ENCODE results near the gene DTYMK.
"Not testable (repeated sequence)": the region's sequence is repeated elsewhere in the genome, so short reads cannot be mapped to it uniquely, and the experiment has no call there.

Gene DTYMK

DNA sequence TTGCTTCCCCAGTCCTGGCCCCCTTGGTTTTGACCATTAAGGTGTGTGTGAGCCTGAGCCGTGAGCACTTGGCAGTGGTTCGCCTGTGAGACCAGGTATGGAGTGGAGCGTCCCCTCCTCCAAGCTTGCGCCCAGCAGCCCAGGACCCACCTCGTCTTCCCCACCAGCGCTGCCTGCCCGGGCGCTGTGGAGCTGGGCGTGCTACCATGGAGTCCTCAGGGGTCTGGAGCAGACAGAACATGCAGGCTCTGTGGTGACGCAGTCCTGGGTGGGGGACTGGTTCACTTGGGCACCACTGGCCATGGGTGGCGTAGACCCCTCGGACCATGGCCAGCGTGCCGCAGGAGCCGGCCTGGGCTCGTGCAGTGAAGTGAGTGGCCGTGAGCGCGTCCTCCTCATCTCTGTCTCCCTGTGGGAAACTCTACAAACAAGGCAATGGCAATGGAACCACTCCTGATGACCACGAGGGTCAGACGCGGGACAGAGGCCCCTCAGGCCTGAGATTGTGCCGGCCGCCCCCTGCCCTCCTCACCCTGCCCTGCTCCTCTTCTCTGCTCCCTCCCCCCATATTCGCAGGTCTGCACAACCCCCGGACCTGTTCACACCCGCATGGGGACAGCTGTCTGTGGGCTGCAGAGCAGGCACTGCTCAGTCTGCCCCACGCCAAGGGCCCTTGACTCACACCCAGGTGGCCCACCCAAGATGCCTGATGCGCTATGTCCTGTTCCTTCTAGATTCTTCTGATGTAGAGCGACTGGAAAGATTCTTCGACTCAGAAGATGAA lies 15.0 kb downstream of the DTYMK start:
- DNase-seq: no peak

DNA sequence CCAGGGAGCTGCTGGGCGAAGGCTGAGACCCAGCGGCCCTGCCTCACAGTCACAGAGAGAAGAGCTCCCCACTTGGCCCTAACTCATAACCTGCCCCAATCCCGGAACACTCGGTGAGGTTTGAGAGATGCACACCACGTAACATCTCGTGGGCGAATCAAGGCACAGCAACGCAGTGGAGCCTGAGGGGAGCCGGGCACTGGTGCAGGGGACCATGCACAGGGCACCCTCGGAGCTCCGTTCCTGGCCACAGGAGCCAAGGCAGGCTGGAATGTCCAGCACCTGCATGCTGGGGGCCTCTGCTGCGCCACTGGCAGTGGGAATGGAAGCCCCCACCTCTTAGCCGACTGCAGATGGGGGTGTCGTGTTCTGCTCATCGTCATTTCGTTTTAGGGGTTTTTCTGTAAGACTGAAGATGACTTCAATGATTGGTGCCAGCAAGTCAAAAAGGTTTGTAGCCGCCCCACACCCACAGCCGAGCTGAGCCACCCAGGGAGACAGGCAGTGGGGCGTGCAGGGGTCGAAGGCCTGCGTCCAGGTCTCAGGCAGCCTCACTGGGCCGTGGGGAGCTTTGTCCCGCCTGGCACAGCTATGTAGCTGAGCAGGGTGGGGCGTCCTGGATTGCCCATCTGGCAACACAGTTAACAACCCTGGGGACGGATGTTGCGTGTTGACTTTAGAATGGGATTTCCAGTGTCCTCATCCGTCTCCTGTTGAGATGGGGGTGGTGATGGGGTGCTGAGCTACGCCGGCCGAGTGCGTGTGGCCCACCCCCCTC lies 16.1 kb downstream of the DTYMK start:
- no peak for DNase-seq

DNA sequence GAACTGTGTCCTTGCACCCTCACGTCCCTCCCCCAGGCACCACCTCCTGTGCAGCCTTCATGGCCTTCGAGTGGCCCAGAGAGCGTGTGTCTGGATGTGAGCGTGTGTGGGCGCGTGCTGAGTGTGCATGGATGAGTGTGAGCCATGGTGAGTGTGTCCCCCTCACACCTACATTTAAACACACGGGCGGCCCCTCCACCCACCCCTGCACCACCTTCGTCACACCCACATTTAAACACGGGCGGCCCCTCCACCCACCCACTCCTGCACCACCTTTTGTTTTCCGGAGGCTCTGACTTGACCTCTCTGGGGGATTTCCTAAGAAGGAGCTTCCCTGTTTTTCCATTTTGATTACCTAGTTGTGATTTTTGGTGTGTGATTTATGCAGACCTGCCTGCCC lies 17.8 kb downstream of the DTYMK start:
- no peak for DNase-seq

DNA sequence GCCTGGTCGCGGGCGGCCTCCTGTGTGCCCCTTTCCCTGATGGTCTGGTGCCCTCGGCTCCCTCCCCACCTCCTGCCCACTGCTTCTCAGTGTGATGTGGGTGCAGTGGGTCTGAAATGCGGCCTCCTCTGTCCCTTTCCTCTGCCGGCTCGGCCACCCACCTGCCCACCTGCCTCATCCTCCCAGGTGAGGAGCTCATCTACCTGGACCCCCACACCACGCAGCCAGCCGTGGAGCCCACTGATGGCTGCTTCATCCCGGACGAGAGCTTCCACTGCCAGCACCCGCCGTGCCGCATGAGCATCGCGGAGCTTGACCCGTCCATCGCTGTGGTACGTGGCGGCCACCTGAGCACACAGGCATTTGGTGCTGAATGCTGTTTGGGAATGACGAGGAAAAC lies 18.3 kb downstream of the DTYMK start:
- no peak for DNase-seq

DNA sequence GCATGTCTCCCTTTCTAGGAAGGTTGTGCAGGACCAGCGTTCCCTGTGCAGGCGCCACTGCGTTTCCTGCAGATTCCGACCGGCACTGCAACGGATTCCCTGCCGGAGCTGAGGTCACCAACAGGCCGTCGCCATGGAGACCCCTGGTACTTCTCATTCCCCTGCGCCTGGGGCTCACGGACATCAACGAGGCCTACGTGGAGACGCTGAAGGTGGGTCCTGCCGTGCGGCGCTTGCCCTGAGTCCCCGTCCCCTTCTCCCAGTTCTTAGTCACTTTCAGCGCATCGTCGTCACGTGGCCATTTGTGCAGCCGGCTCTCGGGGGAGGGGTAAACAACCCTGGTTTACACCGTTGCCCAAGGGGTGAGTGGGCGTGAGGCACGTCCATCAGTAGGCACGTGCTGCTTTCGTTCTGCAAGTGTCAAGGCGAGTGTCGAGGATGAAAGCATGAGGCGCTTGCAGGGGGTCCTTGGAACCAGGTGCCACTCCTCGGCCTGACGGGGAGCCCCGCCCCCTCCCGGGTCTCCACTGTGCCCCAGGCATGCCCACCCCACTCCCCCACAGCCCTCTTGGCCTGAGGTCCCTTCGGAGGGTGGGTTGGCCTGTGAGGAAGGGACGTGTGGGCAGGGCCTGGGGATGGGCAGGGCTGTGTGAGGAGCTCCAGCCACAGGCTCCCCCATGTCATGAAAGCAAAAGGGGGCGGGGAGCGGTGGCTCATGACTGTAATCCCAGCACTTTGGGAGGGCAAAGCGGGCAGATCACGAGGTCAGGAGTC lies 19.8 kb downstream of the DTYMK start:
- DNase-seq: no peak

DNA sequence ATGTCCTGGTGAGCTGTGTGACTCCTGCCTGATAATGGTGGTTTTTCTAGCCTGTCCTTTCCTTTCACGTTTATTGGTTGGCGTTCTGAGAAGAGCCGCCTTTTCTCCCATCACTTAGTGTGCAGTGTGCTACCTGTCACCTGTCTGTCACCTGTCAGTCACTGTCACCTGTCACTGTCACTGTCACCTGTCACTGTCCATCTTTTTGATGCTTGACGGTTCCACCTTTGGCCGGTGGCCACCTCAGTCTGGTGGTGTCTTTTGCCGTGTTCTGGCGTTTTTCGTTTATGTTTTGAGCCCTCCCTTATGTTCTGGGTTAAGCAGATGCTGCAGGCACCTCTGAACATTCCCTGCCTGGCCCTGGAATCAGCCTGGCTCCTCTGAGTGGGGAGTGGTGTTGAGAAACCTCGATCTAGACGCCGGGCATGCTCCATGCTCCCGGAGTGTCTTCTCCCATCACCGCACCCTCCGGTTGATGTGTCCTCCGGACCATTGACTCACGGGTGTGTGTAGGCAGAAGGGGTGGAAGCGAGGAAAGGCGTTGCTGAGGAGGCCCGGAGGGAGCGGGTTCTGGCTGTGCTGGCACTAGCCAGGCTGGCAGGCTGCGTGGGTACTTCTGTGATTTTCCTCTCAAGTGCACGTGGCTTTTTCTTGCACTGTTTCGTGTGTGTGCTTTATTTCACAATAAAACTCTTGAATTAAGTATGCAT lies 20.7 kb downstream of the DTYMK start:
- DNase-seq: no peak

DNA sequence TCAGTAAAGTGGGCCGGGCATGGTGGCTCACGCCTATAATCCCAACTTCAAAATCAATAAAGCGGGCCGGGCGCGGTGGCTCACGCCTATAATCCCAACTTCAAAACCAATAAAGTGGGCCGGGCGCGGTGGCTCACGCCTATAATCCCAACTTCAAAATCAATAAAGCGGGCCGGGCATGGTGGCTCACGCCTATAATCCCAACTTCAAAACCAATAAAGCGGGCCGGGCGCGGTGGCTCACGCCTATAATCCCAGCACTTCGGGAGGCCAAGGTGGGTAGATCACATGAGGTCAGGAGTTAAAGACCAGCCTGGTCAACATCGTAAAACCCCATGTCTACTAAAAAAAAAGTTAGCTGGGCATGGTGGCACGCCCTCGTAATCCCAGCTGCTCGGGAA lies 23.9 kb downstream of the DTYMK start:
- DNase-seq: not testable (repeated sequence)

DNA sequence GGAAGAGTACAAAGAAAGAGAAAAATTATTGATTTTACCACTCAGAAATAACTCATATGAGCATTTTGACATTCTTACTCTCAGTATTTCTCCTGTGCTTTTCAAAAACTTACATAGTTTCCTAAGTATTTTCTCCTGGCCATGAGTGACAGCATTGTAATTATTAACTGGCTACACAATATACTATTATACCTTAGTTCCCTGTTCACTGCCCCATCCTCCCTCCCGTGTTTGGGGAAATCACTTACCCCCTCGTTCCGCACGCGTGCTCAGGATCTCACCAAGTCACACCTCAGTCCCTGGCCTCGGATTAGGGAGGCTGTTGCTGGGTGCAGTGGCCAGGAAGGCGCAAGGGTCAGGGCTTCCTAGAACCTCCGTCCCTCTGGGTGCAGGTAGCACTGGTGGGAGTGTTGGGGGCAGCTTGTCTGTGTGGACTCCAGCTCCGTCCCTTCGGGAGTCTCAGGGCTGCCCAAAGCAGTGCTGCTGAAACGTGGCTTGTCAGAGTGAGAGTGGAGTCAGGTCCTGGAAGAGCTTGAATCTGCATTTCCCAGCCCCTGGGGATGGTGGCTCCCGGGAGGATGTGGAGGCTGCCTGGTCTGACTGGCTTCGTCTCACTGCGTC lies 25.9 kb downstream of the DTYMK start:
- DNase-seq: no peak

DNA sequence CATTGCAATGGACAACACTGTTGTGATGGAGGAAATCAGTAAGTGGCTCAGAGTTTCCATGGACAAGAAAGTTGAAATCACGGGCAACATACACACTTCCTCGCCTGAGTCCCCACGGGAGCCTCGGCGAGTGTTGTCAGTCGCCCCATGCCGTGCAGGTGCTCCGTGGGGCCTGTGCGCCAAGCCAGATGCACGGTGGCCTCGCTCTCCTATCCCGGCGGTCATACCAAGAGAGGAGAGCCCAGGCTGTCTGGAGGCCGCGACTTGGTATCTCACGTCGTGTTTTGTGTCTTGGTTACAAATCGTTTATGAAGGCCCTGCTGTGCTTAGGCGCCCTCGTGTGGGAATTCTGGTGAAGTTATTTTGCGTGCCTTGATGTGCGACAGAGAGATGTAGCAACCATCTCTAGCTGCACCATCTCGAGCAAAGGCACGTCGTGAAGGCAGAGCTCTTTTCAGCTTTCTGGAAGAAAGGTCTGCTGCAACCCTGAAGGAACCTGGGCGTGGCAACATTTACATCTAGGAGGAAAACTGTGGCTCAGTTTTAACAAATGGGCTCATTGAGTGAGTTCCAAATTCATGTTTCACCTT lies 27.4 kb downstream of the DTYMK start:
- DNase-seq: no peak

DNA sequence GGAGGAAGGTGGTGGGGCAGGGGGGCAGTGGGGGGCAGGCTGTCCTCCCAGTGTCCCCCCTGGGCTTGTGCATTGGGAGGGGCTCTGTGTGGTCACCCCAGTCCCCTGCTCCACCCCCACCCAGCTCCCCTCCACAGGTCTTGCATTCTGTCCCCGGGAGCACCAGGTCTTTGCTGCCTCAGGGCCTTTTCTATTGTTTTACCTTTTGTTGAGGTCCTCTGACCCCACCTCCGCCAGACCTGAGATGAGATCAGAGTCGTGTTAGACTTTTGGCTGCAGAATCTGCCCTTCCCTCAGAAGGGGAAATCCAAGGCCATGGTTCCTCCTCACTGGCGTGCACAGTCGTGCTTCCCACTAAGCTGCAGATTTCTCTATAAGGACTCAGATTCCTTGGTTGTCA lies 28.3 kb downstream of the DTYMK start:
- DNase-seq: no peak

DNA sequence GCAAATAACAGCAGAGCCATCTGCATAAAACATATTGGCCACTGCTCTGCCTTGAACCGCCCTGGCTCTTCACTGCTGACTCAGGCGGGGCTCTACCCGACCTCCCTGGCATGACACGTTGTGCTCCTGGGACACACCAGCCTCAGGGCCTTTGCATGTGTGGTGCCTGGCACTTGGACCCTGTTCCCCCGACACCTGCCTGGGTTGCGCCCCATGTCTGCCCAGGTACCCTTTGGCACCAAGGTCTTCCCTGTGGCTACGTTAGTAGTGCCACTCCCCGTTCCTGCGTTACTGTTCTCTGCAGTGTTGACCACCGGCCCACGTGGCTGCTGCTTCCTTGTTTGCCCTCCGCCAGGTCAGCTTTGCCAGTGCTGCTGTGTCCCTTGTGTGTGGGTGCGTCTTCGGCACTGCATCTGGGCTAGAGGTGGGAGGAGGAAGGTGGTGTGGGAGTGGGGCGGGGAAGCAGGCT lies 28.8 kb downstream of the DTYMK start:
- DNase-seq: no peak

DNA sequence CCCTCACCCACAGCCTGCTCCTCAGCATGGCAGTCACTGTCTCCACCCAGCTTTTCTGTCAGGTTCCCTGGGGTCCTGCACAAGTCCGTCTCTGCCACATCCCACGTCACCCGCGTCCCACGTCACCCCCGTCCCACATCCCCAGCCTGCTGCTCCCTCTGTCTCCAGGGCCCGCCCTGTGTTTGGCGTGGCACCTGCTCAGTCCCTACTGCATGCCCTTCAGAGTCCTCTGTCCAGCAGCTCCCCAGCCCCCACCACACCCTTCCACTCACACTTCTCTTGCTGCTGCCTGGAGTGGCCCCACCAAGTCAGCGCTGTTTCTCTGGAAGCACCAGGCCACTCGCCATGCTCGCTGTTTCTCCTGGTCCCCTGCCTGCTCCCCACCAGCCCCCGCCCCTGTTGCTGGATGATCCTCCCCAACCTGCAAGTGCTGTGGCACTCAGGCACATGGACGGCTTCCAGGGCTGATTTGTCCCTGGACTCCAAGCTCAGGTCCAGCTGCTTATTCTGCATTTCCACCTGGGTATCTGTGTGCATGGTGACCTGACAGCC lies 30.3 kb downstream of the DTYMK start:
- no peak for DNase-seq

DNA sequence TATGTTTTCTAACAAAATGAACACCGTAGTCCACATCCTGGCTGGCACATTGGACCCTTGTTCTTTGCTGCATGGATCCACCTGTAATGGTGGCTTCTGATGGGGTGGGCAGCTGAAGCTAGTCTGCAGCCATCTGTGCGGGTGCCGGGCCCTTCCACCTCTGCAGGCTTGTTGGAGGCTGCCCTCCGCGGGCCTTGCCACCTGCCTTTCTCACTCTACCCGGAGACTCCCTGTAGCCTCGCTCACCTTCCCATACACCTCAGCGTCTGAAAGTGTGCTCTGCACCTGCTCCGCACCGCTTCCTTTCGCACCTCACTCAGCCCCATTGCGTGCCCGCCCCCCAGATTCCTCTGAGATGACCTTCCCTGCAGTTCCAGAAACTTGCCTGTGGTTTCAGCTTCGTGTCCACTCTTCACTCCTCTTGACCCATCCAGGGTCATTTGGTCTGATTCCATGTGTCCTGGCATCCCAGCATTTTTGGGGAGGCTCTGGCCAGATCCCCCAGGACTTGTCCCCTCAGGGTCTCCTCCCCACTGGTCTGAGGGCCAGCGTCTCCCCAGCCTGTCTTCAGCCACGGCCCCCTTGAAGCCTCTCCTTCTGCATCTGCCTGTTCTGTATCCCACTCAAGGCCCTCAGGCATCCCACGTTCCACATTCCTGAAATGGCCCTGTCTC lies 31.0 kb downstream of the DTYMK start:
- DNase-seq: no peak

DNA sequence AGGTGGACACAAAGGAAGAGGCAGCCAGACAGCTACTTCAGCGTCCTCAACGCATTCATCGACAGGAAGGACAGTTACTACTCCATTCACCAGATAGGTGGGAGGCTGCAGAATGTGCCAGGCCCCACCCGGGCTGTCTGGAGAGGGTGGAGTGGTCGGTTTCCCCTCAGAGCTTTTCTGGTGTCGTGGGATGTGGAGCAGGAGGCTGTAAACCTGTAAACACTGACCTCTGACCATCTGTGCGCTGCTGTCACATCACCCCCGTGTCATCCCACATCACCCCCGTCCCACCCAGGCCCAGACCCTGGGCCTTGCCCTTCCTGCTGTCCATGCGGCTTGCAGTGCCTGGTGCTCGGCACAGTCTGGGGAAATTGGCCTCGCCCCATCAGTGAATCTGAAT lies 32.1 kb downstream of the DTYMK start:
- DNase-seq: no peak

DNA sequence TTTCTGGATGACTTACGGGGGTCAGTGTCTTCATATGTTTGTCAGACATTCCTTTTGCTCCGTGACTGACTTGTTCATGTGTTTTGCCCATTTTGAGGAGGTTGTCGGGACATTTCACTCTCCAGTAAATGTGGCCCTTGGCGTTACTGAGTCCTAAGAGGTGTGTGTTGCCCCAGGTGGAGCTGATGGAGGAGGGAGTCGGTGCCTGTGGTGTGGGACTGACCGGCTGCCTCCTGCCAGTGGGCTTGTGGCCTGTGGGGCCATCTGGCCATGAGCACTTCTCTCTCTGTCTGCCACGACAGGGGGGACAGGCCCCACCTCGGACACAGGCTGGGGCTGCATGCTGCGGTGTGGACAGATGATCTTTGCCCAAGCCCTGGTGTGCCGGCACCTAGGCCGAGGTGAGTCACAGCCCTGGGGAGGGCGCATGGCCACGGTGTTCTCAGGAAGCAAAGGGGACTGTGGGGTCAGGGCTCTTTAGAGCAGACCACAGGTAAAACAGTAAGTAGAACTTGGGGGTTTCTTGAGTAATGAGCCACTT lies 33.3 kb downstream of the DTYMK start:
- no peak for DNase-seq

DNA sequence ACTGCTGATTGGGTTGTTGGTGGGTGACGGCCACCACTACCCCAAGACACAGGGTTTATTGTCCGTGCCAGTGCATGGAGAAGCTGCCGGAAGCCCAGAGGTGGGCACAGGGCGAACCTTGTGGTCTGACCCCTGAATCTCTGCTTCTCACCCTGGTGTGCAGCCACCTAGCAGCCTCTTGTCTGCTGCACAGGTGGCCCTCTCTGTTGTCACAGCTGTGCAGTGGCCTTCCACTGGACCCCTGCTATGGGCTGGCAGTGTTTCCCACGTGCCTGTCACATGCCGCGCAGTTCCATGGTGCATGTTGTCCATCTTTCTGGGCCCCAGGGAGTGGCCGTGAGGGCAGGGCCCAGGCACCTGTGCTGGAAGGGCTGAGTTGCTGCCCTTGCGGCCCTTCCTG lies 33.9 kb downstream of the DTYMK start:
- DNase-seq: no peak

DNA sequence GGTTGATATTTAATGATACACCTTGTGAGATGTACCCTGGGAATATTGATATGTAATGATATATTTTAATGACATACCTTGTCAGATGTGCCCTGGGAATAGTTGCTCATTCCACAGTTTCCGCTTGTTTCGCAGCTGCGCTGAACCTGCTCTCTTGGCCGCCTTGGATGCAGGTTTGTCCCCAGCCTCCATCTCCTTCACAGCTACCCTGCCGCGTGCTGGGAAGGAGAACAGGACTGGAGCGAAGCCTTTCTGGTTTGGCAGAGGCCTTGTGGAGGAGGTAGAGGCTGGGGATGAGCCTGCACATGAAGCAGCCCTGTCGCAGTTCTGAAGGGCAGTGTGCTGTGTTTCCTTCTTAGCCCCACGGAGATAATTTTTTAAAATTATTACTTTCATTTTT lies 34.5 kb downstream of the DTYMK start:
- no peak for DNase-seq

DNA sequence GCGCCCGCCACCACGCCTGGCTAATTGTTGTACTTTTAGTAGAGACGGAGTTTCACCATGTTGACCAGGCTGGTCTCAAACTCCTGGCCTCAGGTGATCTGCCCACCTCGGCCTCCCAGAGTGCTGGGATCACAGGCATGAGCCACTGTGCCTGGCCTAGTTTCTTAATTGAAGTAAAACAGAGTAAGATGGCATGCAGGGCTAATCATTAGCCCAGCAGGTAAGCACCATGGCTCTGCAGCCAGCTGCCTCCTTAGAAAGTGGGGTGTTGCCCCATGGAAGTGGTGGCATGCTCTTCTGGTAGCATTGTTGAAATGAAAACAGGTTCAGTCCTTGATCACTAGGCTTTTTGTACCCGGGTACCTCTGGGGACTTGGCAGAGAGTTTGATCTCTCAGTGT lies 36.7 kb downstream of the DTYMK start:
- DNase-seq: no peak

DNA sequence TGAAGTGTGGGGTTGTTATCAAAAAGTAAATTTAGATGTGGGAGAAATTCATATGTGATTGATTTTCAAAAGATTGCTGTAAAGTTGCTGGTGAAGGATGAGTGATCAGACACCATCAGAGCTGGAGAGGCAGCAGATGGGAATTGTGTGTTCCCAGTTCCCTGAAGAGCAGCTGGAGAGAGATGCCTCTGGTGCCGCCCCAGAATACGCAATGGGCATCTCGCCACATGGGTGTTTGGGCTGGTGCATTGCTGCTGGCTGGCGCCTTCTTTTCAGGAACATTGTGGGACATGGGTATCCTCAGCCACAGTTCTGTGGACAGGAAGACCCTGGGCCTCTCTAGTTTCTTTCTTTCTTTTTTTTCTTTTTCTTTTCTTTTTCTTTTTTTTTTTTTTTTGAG lies 37.2 kb downstream of the DTYMK start:
- peak; percentile 13 for DNase-seq

DNA sequence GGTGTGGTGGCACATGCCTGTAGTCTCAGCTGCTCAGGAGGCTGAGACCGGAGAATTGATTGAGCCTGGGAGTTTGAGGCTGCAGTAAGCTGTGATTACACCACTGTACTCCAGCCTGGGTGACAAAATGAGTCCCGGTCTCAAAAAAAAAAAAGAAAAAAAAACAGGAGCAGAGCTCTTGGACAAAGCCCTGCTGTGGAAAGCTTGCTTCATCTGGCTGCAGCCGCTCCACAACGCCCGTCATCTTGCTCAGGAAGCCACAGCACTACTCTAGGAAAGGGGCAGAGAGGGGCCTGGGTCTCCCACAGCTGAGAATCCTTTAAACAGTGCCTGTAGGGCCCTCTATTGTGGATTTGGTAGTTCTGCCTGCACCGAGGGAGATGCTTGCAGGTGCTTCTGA lies 38.2 kb downstream of the DTYMK start:
- DNase-seq: no peak
